ENCODE results near the gene UCK2. TPM values are rescaled to one million over a fixed set of nuclear protein-coding genes. Genes with fewer than 3 reads are reported as not detected.

The UCK2 gene
- polyA plus RNA-seq, 4 donors, result 19.5 to 24.7 (median 22.7) TPM

Other genes starting within 250 kb of the UCK2 start
- 100 to 1,000 TPM; 193 to 223 (median 212) TPM for gene MGST3, start 196.4 kb upstream of the UCK2 start, polyA plus RNA-seq (ENCODE audit: insufficient read length in 4 of 4)
- gene ALDH9A1, start 129.1 kb upstream of the UCK2 start, polyA plus RNA-seq (ENCODE audit: insufficient read length in 4 of 4), result 100 to 1,000 TPM in 3 of 4 donors, 10 to 100 TPM in 1; 95.5 to 116 (median 106) TPM
- 100 to 1,000 TPM; 146 to 188 (median 159) TPM for gene TMCO1, start 58.7 kb upstream of the UCK2 start, polyA plus RNA-seq (ENCODE audit: insufficient read length in 4 of 4)

All from left renal cortex interstitium (tissue), 4 donors.